ENCODE data around the gene HOXB5. TPM values are rescaled to one million over a fixed set of nuclear protein-coding genes. Genes with fewer than 3 reads are reported as not detected.

HOXB5 gene
- not detected in 2 replicates for polyA plus RNA-seq

DNA sequence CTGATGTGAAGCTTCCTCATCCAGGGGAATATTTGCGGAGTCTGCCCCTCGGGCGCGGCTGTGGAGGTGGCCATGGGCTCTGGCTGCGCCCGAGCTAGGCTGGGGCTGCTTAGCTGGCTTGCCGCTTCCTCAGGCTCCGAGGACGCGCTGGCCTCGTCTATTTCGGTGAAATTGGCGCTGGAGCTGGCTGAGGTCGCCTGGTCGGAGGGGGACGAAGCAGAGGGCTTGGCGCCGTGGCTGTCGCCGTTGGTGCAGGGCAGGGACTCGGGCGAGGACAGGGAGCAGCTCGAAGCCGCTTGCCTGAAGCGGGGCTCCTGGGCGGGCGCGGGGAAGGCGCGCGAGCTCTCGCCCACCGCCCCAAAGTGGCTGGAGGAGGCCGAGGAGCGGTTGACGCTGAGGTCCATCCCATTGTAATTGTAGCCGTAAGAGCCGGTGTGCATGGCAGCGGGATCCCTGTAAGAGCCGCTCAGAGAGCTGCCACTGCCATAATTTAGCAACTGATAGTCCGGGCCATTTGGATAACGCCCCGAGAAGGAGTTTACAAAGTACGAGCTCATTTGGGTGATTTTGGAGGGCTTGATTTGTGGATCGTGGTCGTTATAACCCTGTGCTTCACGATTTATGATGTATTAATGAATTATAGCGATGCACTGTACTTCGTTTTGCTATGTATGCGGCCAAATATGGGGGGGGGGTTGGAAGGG, at the start of gene HOXB5:
HOXB5 (minus strand) TSS at position 654 of the 704 bp plus-strand sequence; CDS start at position 557, 97 bp downstream.

GRCh38 chr17:48626245-48627117, 32.9 kb upstream of the HOXB5 start, which contains the start of gene HOXB9:
TSS of gene HOXB9 (minus strand) at chr17:48626358. CDS start at chr17:48626269, 89 bp downstream.

GRCh38 chr17:48615047-48615962, 21.7 kb upstream of the HOXB5 start, which contains the start of gene HOXB8:
TSS of gene HOXB8 (minus strand) at chr17:48615292. CDS start at chr17:48614704, 588 bp downstream.

DNA sequence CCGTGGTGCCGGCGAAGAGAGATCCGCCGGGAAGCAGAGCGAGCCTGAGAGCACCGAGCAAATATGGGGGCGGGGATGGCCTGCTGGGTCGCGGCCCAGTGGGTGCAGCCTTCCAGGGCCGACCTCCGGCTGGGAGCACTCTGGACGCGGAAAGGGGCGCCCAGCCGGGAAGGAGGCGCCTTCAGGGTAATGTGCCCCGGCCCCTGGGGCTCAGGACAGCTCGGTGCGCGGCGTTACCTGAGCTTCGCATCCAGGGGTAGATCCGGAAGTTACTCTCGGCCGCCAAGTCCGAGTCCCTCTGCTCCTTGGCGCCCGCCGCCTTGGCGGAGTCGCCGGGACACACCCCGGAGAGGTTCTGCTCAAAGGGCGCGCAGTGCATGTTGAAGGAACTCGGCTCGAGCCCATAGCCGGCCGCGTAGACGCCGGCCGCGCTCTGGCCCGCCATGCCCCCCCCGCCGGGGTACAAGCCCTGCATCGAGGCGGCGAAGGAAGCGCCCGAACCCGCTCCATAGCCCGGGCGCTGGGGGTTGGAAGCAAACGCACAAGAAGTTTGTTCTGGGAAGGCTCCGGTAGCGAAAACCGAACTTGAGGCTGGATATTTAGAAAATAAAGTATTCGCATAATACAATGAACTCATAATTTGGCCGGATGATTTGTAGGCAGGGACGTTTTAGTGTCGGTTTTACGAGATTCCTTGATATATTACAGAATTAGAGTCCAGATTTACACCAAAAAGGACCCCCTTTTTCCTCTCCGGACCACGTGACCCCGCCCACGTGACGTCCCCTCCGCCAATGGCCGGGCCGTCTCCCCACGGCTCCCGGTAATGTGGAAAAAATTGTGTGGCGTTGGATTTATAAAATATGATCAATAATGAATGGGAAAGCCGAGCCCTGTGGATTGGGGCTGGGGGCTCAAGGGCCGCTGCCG, 17.0 kb upstream of the HOXB5 start, which contains the start of gene HOXB7:
HOXB7 (minus strand) TSS at position 736 of the 930 bp plus-strand sequence; CDS start at position 637, 99 bp downstream.

DNA sequence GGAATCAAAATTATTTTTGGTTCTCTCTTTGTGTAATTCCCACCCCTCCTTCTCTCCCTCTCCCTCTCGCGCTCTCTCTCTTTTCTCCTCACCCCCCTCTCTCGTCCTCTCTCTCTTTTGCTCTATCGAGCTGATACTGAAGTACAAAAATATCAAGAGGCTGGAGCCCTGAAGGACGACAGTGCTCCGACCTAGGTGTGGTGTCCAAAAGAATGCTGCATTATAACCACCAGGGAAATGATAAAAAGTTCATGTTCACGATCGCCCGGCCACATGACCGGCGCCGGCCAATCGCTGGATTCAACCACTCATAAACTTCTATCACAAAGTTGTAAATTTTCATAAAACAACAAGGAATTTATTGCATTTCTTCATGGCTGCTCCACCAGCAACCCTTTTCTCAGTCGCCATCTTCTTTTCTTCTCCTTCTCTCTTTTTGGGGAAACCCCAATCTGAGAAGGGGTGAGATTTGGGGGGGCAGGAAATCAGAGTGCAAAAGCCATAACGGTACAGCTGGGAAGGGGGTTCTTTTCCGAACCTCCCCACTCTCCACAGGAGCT, 11.3 kb upstream of the HOXB5 start, which contains the start of gene HOXB6:
HOXB6 (minus strand) TSS at position 217 of the 560 bp plus-strand sequence. CDS start 6,836 bp downstream, outside the sequence.

GRCh38 chr17:48589831-48590606, 3.6 kb downstream of the HOXB5 start, which contains the start of gene HOXB3:
TSS of gene HOXB3 (minus strand) at chr17:48590241. CDS start at chr17:48552474, 37,767 bp downstream.

GRCh38 chr17:48577946-48578615, 15.5 kb downstream of the HOXB5 start, which contains the start of gene HOXB4:
TSS of gene HOXB4 (minus strand) at chr17:48578350. CDS start at chr17:48578319, 31 bp downstream.

DNA sequence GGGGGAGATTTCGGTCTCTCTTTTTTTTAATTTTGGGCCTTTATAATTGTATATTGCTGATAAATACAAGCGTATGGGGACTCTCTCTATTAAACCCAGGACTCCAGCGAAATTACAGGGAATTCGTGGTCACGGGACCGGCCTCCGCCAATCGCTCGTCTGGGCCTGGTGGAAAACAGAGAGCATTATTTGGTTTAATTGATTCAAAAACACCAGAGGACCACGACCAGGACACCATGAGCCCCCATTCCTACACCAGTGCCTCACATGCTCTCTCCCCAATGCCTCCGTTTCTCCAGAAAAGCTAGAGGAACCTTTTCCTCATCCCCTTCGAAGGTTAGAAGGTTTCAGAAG, 48.6 kb downstream of the HOXB5 start, which contains the start of gene HOXB2:
HOXB2 (minus strand) TSS at position 88 of the 354 bp plus-strand sequence. CDS start 198 bp downstream, outside the sequence.

Other genes starting within 250 kb of the HOXB5 start
- gene SKAP1, start 163.6 kb downstream of the HOXB5 start, polyA plus RNA-seq: not detected in 2 replicates
- gene HOXB1, start 62.8 kb downstream of the HOXB5 start, polyA plus RNA-seq: not detected in 2 replicates
- gene HOXB2, start 48.7 kb downstream of the HOXB5 start, polyA plus RNA-seq: not detected in 2 replicates
- not detected in 2 replicates for gene HOXB4, start 15.4 kb downstream of the HOXB5 start, polyA plus RNA-seq
- not detected in 2 replicates for gene HOXB3, start 3.5 kb downstream of the HOXB5 start, polyA plus RNA-seq
- not detected in 2 replicates for gene HOXB6, start 11.2 kb upstream of the HOXB5 start, polyA plus RNA-seq
- gene HOXB7, start 17.2 kb upstream of the HOXB5 start, polyA plus RNA-seq: not detected in 2 replicates
- not detected in 2 replicates for gene HOXB8, start 21.5 kb upstream of the HOXB5 start, polyA plus RNA-seq
- gene HOXB9, start 32.6 kb upstream of the HOXB5 start, polyA plus RNA-seq: not detected in 2 replicates
- not detected in 2 replicates for gene PRAC1, start 128.7 kb upstream of the HOXB5 start, polyA plus RNA-seq
- gene PRAC2, start 129.4 kb upstream of the HOXB5 start, polyA plus RNA-seq: not detected in 2 replicates
- not detected in 2 replicates for gene HOXB13, start 135.0 kb upstream of the HOXB5 start, polyA plus RNA-seq
- not detected in 2 replicates for gene TTLL6, start 223.4 kb upstream of the HOXB5 start, polyA plus RNA-seq
- gene CALCOCO2, start 237.3 kb upstream of the HOXB5 start, polyA plus RNA-seq: 14.3 and 49.5 TPM in 2 replicates

All from Purkinje cell (primary cell).